ENCODE measurements around the gene KRT81. TPM values are rescaled to one million over a fixed set of nuclear protein-coding genes. Genes with fewer than 3 reads are reported as not detected.

The KRT81 gene
- total RNA-seq, 4 donors from 2014 or later = not detected

DNA sequence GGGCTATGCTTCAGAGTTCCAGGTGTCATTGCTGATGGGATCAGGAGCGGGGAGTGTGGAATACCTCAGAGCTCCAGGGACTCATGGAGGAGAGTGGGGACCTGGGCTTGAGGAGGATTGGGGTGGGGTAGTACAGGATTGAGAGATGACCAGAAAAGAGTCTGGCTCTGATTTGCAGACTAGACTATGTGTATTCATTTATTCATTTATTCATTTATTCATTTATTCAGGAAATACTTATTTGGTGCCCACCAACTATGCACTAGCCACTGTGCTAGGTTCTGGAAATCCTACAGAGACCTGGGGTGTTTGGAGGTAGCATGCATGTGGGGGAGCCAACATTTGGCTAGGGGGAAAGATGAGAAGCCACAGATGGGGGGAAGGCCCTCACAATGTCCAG lies 30.7 kb upstream of the KRT81 start:
- no peak overlapping the region for H3K4me3 ChIP-seq
- 88 to 96% methylated on average over 1 of the region's 1 CpG for WGBS, 2 donors
- H3K36me3 ChIP-seq = no peaks in the 10 kb centered on the region
- no peak overlapping the region for H3K27ac ChIP-seq
- H3K27me3 ChIP-seq = peaks cover 0 to 29% of the 10 kb centered on the region in 2 donors
- no peak for DNase-seq (ENCODE audit: low spot score in 2 of 2)
- no peaks in the 10 kb centered on the region for H3K9me3 ChIP-seq
- H3K4me1 ChIP-seq = no peaks in the 10 kb centered on the region
- no peak for TF ChIP-seq POLR2A (IDR thresholded peaks at IDR 0.05)
- TF ChIP-seq, protein P1, sequence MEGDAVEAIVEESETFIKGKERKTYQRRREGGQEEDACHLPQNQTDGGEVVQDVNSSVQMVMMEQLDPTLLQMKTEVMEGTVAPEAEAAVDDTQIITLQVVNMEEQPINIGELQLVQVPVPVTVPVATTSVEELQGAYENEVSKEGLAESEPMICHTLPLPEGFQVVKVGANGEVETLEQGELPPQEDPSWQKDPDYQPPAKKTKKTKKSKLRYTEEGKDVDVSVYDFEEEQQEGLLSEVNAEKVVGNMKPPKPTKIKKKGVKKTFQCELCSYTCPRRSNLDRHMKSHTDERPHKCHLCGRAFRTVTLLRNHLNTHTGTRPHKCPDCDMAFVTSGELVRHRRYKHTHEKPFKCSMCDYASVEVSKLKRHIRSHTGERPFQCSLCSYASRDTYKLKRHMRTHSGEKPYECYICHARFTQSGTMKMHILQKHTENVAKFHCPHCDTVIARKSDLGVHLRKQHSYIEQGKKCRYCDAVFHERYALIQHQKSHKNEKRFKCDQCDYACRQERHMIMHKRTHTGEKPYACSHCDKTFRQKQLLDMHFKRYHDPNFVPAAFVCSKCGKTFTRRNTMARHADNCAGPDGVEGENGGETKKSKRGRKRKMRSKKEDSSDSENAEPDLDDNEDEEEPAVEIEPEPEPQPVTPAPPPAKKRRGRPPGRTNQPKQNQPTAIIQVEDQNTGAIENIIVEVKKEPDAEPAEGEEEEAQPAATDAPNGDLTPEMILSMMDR (IDR thresholded peaks at IDR 0.05) = no peak
- no peak for TF ChIP-seq EP300 (IDR thresholded peaks at IDR 0.05)

DNA sequence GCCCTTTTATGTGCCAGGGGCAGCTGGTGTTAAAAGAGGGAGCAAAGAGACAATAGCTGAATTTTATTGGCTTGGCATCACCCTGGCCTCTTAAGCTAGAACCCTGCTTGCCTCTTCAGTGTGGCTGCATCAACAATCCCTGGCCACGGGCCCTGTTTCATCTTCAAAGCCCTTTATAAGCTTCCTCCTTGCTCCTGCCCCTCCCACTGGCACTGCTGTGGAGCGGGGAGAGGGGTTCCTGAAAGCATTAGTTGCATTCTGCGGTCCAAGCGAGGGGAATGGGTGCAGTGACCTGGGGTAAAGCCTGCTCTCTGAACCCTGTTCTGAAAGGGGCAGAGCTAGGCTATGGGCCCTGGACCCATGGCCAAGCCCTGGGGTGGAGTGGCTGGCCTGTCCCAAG lies 30.1 kb upstream of the KRT81 start:
- TF ChIP-seq POLR2A (IDR thresholded peaks at IDR 0.05) (no peak), EP300 (IDR thresholded peaks at IDR 0.05) (no peak)
- TF ChIP-seq, protein P1 (IDR thresholded peaks at IDR 0.05) = no peak
- Histone ChIP-seq H3K36me3 (no peaks in the 10 kb centered on the region), H3K27me3 (peaks cover 0 to 29% of the 10 kb centered on the region in 2 donors), H3K4me1 (no peaks in the 10 kb centered on the region), H3K4me3 (no peak overlapping the region), H3K27ac (no peak overlapping the region), H3K9me3 (no peaks in the 10 kb centered on the region)
- DNase-seq (ENCODE audit: low spot score in 2 of 2) = no peak
- 38 to 53% methylated on average over 4 of the region's 4 CpGs for WGBS, 2 donors

DNA sequence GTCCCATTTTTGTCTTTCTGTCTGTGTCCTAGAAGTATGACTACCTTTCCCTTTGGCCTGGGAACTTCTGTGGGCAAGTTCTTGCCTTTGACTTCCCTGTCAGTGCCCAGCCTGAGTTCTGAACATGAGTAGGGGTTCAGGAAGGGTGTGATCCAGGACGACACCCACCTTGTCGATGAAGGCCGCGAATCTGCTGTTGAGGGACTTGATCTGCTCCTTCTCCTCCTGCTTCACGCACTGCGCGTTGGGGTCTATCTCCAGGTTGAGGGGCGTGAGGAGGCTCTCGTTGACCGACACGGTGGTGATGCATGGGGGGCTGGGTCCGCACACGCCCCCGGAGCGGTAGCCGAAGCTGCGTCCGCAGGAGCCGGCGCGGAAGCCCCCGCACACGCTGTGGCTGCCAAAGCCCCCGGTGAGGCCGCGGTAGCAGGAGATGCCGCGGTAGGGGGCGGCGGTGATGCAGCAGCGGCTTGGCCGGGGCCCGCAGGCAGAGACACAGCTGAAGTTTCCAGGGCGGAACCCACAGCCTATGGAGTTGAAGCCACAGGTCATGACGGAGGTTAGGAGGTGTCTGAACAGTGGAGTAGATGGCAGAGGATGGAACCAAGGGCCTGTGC lies 29.6 kb upstream of the KRT81 start, which contains the start of gene KRT83:
TSS of gene KRT83 (minus strand) at position 615 of the 617 bp plus-strand sequence. CDS start at position 552, 63 bp downstream.
- Histone ChIP-seq H3K4me3 (no peak within 1 kb of the TSS), H3K27me3 (peaks cover 0 to 29% of the 10 kb centered on the region in 2 donors), H3K9me3 (no peaks in the 10 kb centered on the region), H3K4me1 (no peaks in the 10 kb centered on the region), H3K36me3 (no peaks in the 10 kb centered on the region), H3K27ac (no peak within 1 kb of the TSS)
- TF ChIP-seq, protein P1 (IDR thresholded peaks at IDR 0.05) = no peak
- TF ChIP-seq POLR2A (IDR thresholded peaks at IDR 0.05) = no peak
- TF ChIP-seq EP300 (IDR thresholded peaks at IDR 0.05) = no peak
- WGBS, 2 donors = 65% methylated on average over 33 to 34 of the region's 35 CpGs
- no peak for DNase-seq (ENCODE audit: low spot score in 2 of 2)

DNA sequence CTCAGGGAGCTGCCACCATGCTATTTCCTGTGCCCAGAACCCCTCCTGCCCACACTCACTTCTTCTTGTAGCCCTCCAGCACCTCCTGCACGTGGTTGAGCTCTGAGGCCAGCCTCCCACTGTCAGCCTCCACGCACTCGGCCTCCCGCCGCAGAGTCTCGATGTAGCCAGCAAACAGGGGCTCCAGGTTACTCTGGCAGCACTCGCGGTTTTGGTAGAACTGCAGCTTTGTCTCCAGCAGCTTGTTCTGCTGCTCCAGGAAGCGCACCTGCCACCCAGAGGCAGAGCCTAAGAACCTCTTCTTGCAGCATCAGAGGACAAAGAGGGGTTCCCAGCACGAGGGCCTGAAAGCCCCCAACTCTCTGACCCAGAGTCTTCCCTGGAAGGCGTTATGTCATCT lies 27.8 kb upstream of the KRT81 start:
- TF ChIP-seq EP300 (IDR thresholded peaks at IDR 0.05) = no peak
- no peak for TF ChIP-seq POLR2A (IDR thresholded peaks at IDR 0.05)
- TF ChIP-seq, protein P1 (IDR thresholded peaks at IDR 0.05) = no peak
- WGBS, 2 donors = 62 to 68% methylated on average over 11 of the region's 11 CpGs
- Histone ChIP-seq H3K36me3 (no peaks in the 10 kb centered on the region), H3K4me1 (no peaks in the 10 kb centered on the region), H3K27ac (no peak overlapping the region), H3K9me3 (no peaks in the 10 kb centered on the region), H3K4me3 (no peak overlapping the region), H3K27me3 (peaks cover 0 to 29% of the 10 kb centered on the region in 2 donors)
- no peak for DNase-seq (ENCODE audit: low spot score in 2 of 2)

DNA sequence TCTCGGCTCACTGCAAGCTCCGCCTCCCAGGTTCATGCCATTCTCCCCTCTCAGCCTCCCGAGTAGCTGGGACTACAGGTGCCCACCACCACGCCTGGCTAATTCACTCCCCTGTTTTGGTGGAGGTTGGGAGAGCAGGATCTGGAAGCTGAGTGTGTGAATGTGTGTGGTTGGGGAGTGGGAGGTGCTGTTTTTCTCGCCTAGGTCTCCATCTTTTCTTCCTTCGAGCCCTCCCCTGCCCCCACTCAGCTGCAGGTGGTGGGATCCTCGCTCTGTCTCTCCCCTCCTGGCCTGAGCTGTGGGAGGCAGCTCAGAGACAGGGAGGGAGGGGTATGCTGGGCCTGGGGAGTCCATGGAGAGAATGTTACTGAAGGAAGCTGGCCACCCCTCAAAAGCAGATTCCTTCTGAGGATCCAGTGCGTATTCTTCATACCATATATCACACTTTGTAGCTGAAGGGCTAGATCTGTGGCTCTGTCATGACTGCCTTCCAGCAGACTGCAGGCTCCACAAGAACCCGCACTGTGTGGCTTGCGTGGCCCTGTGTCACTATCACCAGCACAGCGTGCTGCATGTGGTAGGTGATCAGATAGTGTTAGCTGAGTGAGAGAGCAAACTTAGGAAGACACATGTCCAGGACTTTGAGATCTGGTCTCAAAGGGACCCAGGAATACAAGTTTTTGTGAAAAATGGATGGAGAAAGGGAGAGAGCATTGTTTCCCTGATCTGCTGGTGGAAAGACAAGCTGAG lies 27.1 kb upstream of the KRT81 start:
- 86 to 87% methylated on average over 11 of the region's 11 CpGs for WGBS, 2 donors
- no peak for DNase-seq (ENCODE audit: low spot score in 2 of 2)
- no peak overlapping the region for H3K4me3 ChIP-seq

More for the DNA sequence above, 27.1 kb upstream of the KRT81 start:
- H3K27me3 ChIP-seq = peaks cover 0 to 29% of the 10 kb centered on the region in 2 donors
- no peaks in the 10 kb centered on the region for H3K4me1 ChIP-seq
- TF ChIP-seq EP300 (IDR thresholded peaks at IDR 0.05) = no peak
- TF ChIP-seq, protein P1 (IDR thresholded peaks at IDR 0.05) = no peak
- no peak for TF ChIP-seq POLR2A (IDR thresholded peaks at IDR 0.05)
- no peak overlapping the region for H3K27ac ChIP-seq
- H3K9me3 ChIP-seq = no peaks in the 10 kb centered on the region
- no peaks in the 10 kb centered on the region for H3K36me3 ChIP-seq
